Measurements from ENCODE around the gene RAMP1. TPM values are rescaled to one million over a fixed set of nuclear protein-coding genes. Genes with fewer than 3 reads are reported as not detected.

RAMP1 gene
- total and polyA plus RNA-seq, 9 of the 15 experiments (the other 6 are each of a cell fraction or from before 2014, with no cell fraction given), result 0.72 to 0.77 TPM; not detected in 7

DNA sequence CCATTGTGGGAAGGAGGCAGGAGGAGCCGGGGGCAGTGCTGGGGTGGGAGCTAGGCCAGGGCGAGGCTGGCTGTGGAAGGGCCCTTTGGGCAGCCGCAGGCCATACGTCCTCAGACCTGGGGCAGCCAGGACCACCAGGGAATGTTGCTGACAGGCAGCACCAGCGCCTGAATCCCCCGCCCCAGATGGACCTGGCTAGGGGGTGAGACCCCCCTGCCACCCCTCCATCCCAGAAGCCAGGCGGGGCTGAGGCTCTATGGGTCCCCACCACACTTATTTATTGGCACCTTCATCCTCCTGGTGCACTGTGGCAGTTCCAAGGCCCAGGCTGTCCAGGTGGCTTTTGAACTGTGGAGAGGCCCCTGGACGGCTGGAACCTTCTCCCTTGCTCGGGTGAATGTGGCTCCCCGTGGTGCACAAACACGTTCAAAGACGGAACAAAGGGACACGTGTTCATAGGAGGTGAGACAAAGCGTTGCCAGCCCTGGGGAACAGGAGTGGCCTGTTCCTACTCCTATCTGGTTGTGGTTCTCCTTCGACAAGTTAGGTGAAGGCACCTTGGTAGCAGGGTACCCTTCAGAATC is 35.1 kb downstream of the RAMP1 start:
- no peak overlapping the region for H3K27ac ChIP-seq (ENCODE audit: extremely low read depth, low read depth, low read length)
- no peak overlapping the region for H3K4me3 ChIP-seq
- TF ChIP-seq KLF13 (tag; IDR thresholded peaks at IDR 0.05; ENCODE audit: borderline replicate concordance, low read depth) (no peak), HMG20B (CRISPR knock-in tag; IDR thresholded peaks at IDR 0.05) (no peak), ATF7 (IDR thresholded peaks at IDR 0.05) (no peak)
- in situ Hi-C loops (cut with MboI) (no loop called here), intact Hi-C loops (cut with micrococcal nuclease) (no loop called here)
- no peaks in the 10 kb centered on the region for H3K27me3 ChIP-seq (ENCODE audit: control insufficient read depth in 2 of 2, insufficient read depth in 2 of 2, low read length in 2 of 2)
- ChIA-PET POLR2A (no interaction called here), CTCF (ENCODE audit: low intra/inter-chr PET ratio) (no interaction called here)
- no TSS peak for BruUV-seq (replicated peaks)
- 41% methylated on average over 14 of the region's 15 CpGs for WGBS (ENCODE audit: insufficient coverage, low coverage, missing lambda C conversion rate)
- H3K79me2 ChIP-seq (ENCODE audit: control insufficient read depth, insufficient read depth, low read length), result no peaks in the 10 kb centered on the region
- H3K9me3 ChIP-seq (replicated peaks; ENCODE audit: control insufficient read depth, insufficient read depth, low read depth, low read length), result no peaks in the 10 kb centered on the region
- H3K9ac ChIP-seq (ENCODE audit: insufficient read depth in 1 of 2, low read depth in 2 of 2, low read length in 2 of 2), result no peak overlapping the region; a peak in 1 of 4 replicates
- H3K36me3 ChIP-seq (ENCODE audit: control insufficient read depth, insufficient read depth, low read length), result no peaks in the 10 kb centered on the region
- DNase-seq (ENCODE audit: extremely low read depth in 1 of 4, low spot score in 3 of 4) (no peak), ATAC-seq (no peak), FAIRE-seq (no peak)
- H4K20me1 ChIP-seq (replicated peaks; ENCODE audit: control insufficient read depth, insufficient read depth, low read length), result no peaks in the 10 kb centered on the region
- no peaks in the 10 kb centered on the region for H3K9me1 ChIP-seq (ENCODE audit: control insufficient read depth, insufficient read depth, low read length)
- no peak overlapping the region for H3K4me2 ChIP-seq (ENCODE audit: insufficient read depth, low read length)
- no peak overlapping the region for H2AFZ ChIP-seq (ENCODE audit: low read depth, low read length)
- peaks cover 3 to 11% of the 10 kb centered on the region in 2 experiments; a peak in 2 of 5 replicates for H3K4me1 ChIP-seq (replicated peaks in 1 of 2; ENCODE audit: control insufficient read depth in 2 of 2, insufficient read depth in 2 of 2, low read length in 2 of 2)

DNA sequence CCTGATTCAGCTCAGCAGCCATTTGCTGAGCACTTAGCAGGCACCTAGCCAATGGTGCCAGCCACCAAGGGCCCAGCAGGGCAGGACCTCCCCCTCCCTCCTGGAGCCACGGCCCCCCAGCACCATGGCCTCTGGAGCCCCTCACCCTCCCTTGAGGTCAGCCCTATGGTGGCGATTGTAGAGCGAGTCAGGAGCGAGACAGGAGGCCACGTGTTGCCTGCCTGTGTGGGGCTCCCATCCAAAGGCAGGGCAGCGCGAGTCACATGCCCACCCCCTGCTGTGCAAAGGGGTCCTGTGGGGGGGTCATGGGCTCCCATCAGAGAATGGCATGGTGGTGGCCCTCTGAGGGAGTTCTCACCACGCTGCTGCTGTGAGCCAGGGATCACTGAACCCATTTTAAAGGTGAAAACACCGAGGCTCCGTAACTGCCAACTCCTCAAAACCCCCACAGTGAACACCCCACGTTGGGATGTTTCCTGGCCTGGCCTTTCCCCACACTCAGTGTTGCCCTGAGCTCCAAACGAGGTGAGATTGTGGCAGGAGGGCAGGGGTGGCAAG is 35.6 kb downstream of the RAMP1 start:
- BruUV-seq (replicated peaks), result no TSS peak
- FAIRE-seq, result no peak
- Histone ChIP-seq H2AFZ (ENCODE audit: low read depth, low read length) (no peak overlapping the region), H3K4me3 (no peak overlapping the region), H3K9ac (ENCODE audit: insufficient read depth in 1 of 2, low read depth in 2 of 2, low read length in 2 of 2) (no peak overlapping the region), H3K36me3 (ENCODE audit: control insufficient read depth, insufficient read depth, low read length) (no peaks in the 10 kb centered on the region), H3K27ac (ENCODE audit: extremely low read depth, low read depth, low read length) (no peak overlapping the region), H3K4me1 (replicated peaks in 1 of 2; ENCODE audit: control insufficient read depth in 2 of 2, insufficient read depth in 2 of 2, low read length in 2 of 2) (peaks cover 3 to 11% of the 10 kb centered on the region in 2 experiments; a peak in 2 of 5 replicates), H4K20me1 (replicated peaks; ENCODE audit: control insufficient read depth, insufficient read depth, low read length) (no peaks in the 10 kb centered on the region), H3K4me2 (ENCODE audit: insufficient read depth, low read length) (no peak overlapping the region), H3K9me3 (replicated peaks; ENCODE audit: control insufficient read depth, insufficient read depth, low read depth, low read length) (no peaks in the 10 kb centered on the region), H3K79me2 (ENCODE audit: control insufficient read depth, insufficient read depth, low read length) (no peaks in the 10 kb centered on the region), H3K27me3 (ENCODE audit: control insufficient read depth in 2 of 2, insufficient read depth in 2 of 2, low read length in 2 of 2) (no peaks in the 10 kb centered on the region), H3K9me1 (ENCODE audit: control insufficient read depth, insufficient read depth, low read length) (no peaks in the 10 kb centered on the region)
- POLR2A ChIA-PET, result no interaction called here
- CTCF ChIA-PET (ENCODE audit: low intra/inter-chr PET ratio), result no interaction called here
- in situ Hi-C loops (cut with MboI) (no loop called here), intact Hi-C loops (cut with micrococcal nuclease) (no loop called here)
- ATAC-seq, result no peak
- no peak for DNase-seq (ENCODE audit: extremely low read depth in 1 of 4, low spot score in 3 of 4)
- WGBS (ENCODE audit: insufficient coverage, low coverage, missing lambda C conversion rate), result 0% methylated on average over 2 of the region's 12 CpGs
- TF ChIP-seq SMC3 (conservative IDR thresholded peaks at IDR 0.05; ENCODE audit: insufficient read depth, low read depth, low read length), result no peak
- TF ChIP-seq BHLHE40 (IDR thresholded peaks at IDR 0.05; ENCODE audit: low read length), result no peak
- no peak for TF ChIP-seq MIER1 (IDR thresholded peaks at IDR 0.05; ENCODE audit: low read depth)
- TF ChIP-seq MCM2 (IDR thresholded peaks at IDR 0.05; ENCODE audit: low read depth), result no peak
- no peak for TF ChIP-seq KAT7 (CRISPR knock-in tag; IDR thresholded peaks at IDR 0.05; ENCODE audit: borderline replicate concordance)
- no peak for TF ChIP-seq MED1 (CRISPR knock-in tag; IDR thresholded peaks at IDR 0.05; ENCODE audit: borderline replicate concordance)
- TF ChIP-seq CBFA2T2 (conservative IDR thresholded peaks at IDR 0.05), result no peak
- no peak for TF ChIP-seq ARHGAP35 (IDR thresholded peaks at IDR 0.05; ENCODE audit: partially characterized antibody)
- no peak for TF ChIP-seq ZNF695 (CRISPR knock-in tag; IDR thresholded peaks at IDR 0.05)
- TF ChIP-seq NCOA6 (IDR thresholded peaks at IDR 0.05), result no peak
- no peak for TF ChIP-seq ADNP (tag; IDR thresholded peaks at IDR 0.05)
- TF ChIP-seq, protein P1, sequence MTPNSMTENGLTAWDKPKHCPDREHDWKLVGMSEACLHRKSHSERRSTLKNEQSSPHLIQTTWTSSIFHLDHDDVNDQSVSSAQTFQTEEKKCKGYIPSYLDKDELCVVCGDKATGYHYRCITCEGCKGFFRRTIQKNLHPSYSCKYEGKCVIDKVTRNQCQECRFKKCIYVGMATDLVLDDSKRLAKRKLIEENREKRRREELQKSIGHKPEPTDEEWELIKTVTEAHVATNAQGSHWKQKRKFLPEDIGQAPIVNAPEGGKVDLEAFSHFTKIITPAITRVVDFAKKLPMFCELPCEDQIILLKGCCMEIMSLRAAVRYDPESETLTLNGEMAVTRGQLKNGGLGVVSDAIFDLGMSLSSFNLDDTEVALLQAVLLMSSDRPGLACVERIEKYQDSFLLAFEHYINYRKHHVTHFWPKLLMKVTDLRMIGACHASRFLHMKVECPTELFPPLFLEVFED (CRISPR knock-in tag; conservative IDR thresholded peaks at IDR 0.05), result no peak
- no peak for TF ChIP-seq KDM2B (CRISPR knock-in tag; IDR thresholded peaks at IDR 0.05)
